Hepatocyte (in vitro differentiated cells): ENCODE measurements around the gene TMEM165.

ENCODE experiments used
- CTCF ChIP-seq: fragments of 200-600 bp; sonication (generic); IDR thresholded peaks from 2 replicates; pipeline ENCODE4 v1.5.1; 2016; ENCODE audit warnings: antibody characterized with exemption, mild to moderate bottlenecking; ENCODE audit not compliant: poor library complexity
- EZH2 ChIP-seq: fragments of 200-600 bp; sonication (generic); IDR thresholded peaks from 2 replicates; pipeline ENCODE4 v1.6.1; 2016; ENCODE audit warnings: antibody characterized with exemption, mild to moderate bottlenecking, borderline replicate concordance

GRCh38 chr4:55410431-55410830 is 14.7 kb downstream of the TMEM165 start:
- TF ChIP-seq EZH2 (no peak), CTCF (no peak)
